Coronary artery (tissue), 2 donors: ENCODE data around the gene SPSB1.
A peak's percentile ranks its signal among the peaks of the same experiment; 100 is the strongest.

Experiments used
- DNase-seq: peaks from one replicate; pipeline ENCODE4 v3.0.0-alpha.2; 2017; ENCODE audit warnings: low spot score
- H3K27ac ChIP-seq, 2 donors: fragments of 200-600 bp; sonication (generic); one replicate each; pipeline ENCODE4 v1.5.1; 2016 to 2019
- H3K4me3 ChIP-seq: fragments of 200-600 bp; sonication (generic); 2 replicates; pipeline ENCODE4 v1.5.1; 2016; ENCODE audit warnings: mild to moderate bottlenecking, moderate library complexity
- CTCF ChIP-seq: fragments of 200-600 bp; sonication (generic); IDR thresholded peaks from one replicate; pipeline ENCODE4 v1.5.1; 2019; ENCODE audit warnings: antibody characterized with exemption

The SPSB1 gene

GRCh38 chr1:9344426-9345200 is 51.9 kb downstream of the SPSB1 start:
- Histone ChIP-seq H3K4me3 (peak overlapping the region; percentile 9), H3K27ac (peak overlapping the region; percentile 56 to 71)
- no peak for TF ChIP-seq CTCF
- DNase-seq: no peak

GRCh38 chr1:9345471-9345870 is 52.8 kb downstream of the SPSB1 start:
- Histone ChIP-seq H3K4me3 (no peak overlapping the region), H3K27ac (peak overlapping the region; percentile 56 to 71)
- DNase-seq: no peak
- no peak for TF ChIP-seq CTCF

GRCh38 chr1:9345922-9346321 is 53.2 kb downstream of the SPSB1 start:
- no peak for TF ChIP-seq CTCF
- Histone ChIP-seq H3K4me3 (no peak overlapping the region), H3K27ac (peak overlapping the region; percentile 56 to 71)
- DNase-seq: no peak

- Histone ChIP-seq H3K27ac (peak overlapping the region in 1 of 2 donors; percentile 71), H3K4me3 (no peak overlapping the region)
- TF ChIP-seq CTCF: no peak
- no peak for DNase-seq
Measured at GRCh38 chr1:9346566-9346965, 53.9 kb downstream of the SPSB1 start.

- H3K27ac ChIP-seq: no peak overlapping the region
- H3K4me3 ChIP-seq: no peak overlapping the region
- DNase-seq: no peak
- no peak for TF ChIP-seq CTCF
Measured at GRCh38 chr1:9347095-9347850, 54.6 kb downstream of the SPSB1 start.

GRCh38 chr1:9349331-9349851 is 56.7 kb downstream of the SPSB1 start:
- DNase-seq: no peak
- no peak overlapping the region for H3K4me3 ChIP-seq
- peak overlapping the region; percentile 36 to 90 for H3K27ac ChIP-seq
- no peak for TF ChIP-seq CTCF
